ENCODE results near the gene ATG4B. TPM values are rescaled to one million over a fixed set of nuclear protein-coding genes. Genes with fewer than 3 reads are reported as not detected.
A peak's percentile ranks its signal among the peaks of the same experiment; 100 is the strongest.

The ATG4B gene
- total RNA-seq, 1 donor from 2014 or later = 117 TPM

GRCh38 chr2:241603686-241604085 lies 33.8 kb upstream of the ATG4B start:
- H3K4me1 Mint-ChIP-seq (ENCODE audit: low read depth) = peaks cover 4% of the 10 kb centered on the region
- no peak for DNase-seq (ENCODE audit: low spot score)
- H3K9me3 Mint-ChIP-seq = no peaks in the 10 kb centered on the region
- no peak overlapping the region for H3K27ac Mint-ChIP-seq
- H3K36me3 Mint-ChIP-seq (ENCODE audit: low read depth) = peaks cover 44% of the 10 kb centered on the region
- no peaks in the 10 kb centered on the region for H3K27me3 Mint-ChIP-seq (ENCODE audit: low read depth)
- intact Hi-C loops (cut with micrococcal nuclease) = no loop called here
- H3K4me3 Mint-ChIP-seq (ENCODE audit: low read depth) = no peak overlapping the region

GRCh38 chr2:241606186-241606585 lies 31.3 kb upstream of the ATG4B start:
- H3K36me3 Mint-ChIP-seq (ENCODE audit: low read depth) = peaks cover 30% of the 10 kb centered on the region
- no peaks in the 10 kb centered on the region for H3K9me3 Mint-ChIP-seq

DNA sequence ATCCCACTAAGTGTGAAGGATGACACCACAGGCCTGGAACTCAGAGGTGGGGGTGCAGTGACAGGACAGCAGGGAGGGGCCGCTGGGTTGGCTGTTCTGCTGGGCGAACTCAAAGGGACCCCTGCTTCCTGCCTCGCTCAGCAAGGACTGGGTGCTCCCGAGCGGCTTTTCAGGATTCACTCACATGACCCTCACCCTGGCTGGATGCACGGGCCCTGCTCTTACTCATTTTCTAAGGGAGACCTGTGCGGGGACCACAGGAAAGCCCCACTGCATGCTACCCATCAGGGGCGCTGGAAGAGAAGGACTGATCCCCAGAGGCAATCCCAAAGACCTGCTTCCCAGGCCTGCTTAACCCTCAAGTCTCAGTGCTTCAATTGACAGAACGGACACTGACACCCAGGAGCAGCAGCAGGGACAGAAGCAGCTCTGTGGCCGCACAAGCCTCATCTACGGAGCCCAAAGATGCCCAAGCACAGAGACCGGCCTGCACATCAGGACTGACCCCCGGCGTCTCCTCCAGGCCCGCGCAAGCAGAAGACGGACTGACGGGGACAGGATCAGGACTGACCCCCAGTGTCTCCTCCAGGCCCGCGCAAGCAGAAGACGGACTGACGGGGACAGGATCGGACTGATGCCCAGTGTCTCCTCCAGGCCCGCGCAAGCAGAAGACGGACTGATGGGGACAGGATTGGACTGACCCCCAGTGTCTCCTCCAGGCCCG lies 30.2 kb upstream of the ATG4B start:
- peaks cover 17% of the 10 kb centered on the region for H3K4me1 Mint-ChIP-seq (ENCODE audit: low read depth)
- H3K27ac Mint-ChIP-seq = no peak overlapping the region
- no peak for DNase-seq (ENCODE audit: low spot score)
- no peaks in the 10 kb centered on the region for H3K9me3 Mint-ChIP-seq
- intact Hi-C loops (cut with micrococcal nuclease) = no loop called here
- peaks cover 27% of the 10 kb centered on the region for H3K36me3 Mint-ChIP-seq (ENCODE audit: low read depth)
- H3K4me3 Mint-ChIP-seq (ENCODE audit: low read depth) = no peak overlapping the region
- H3K27me3 Mint-ChIP-seq (ENCODE audit: low read depth) = no peaks in the 10 kb centered on the region

More at GRCh38 chr2:241606186-241606585, 31.3 kb upstream of the ATG4B start:
- DNase-seq (ENCODE audit: low spot score) = no peak
- intact Hi-C loops (cut with micrococcal nuclease) = no loop called here
- Mint-ChIP-seq H3K27me3 (ENCODE audit: low read depth) (no peaks in the 10 kb centered on the region), H3K4me3 (ENCODE audit: low read depth) (no peak overlapping the region), H3K4me1 (ENCODE audit: low read depth) (peaks cover 13% of the 10 kb centered on the region), H3K27ac (no peak overlapping the region)

DNA sequence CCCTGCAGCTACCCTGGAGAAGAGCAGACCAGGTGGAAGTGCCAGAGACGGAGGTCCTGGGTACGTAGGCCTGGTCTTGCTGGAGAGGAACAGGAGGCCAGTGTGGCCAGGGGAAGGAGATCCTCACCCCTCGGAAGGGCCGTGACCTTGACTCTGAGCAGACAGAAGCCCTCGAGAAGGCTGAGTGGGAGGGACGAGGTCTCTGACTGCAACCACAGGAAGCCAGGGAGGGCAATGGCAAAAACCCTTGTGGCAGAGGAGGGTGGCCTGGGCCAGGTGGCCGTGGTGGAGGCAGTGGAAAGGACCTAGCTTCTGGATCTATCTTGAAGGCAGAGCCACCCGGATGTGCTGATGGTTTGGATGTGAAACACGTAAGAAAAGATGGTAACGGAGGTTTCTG lies 28.6 kb upstream of the ATG4B start:
- Mint-ChIP-seq H3K27ac (peak overlapping the region; percentile 18), H3K36me3 (ENCODE audit: low read depth) (peaks cover 22% of the 10 kb centered on the region), H3K4me1 (ENCODE audit: low read depth) (peaks cover 17% of the 10 kb centered on the region), H3K27me3 (ENCODE audit: low read depth) (no peaks in the 10 kb centered on the region), H3K9me3 (no peaks in the 10 kb centered on the region), H3K4me3 (ENCODE audit: low read depth) (peak overlapping the region; percentile 60)
- intact Hi-C loops (cut with micrococcal nuclease) = no loop called here
- no peak for DNase-seq (ENCODE audit: low spot score)

DNA sequence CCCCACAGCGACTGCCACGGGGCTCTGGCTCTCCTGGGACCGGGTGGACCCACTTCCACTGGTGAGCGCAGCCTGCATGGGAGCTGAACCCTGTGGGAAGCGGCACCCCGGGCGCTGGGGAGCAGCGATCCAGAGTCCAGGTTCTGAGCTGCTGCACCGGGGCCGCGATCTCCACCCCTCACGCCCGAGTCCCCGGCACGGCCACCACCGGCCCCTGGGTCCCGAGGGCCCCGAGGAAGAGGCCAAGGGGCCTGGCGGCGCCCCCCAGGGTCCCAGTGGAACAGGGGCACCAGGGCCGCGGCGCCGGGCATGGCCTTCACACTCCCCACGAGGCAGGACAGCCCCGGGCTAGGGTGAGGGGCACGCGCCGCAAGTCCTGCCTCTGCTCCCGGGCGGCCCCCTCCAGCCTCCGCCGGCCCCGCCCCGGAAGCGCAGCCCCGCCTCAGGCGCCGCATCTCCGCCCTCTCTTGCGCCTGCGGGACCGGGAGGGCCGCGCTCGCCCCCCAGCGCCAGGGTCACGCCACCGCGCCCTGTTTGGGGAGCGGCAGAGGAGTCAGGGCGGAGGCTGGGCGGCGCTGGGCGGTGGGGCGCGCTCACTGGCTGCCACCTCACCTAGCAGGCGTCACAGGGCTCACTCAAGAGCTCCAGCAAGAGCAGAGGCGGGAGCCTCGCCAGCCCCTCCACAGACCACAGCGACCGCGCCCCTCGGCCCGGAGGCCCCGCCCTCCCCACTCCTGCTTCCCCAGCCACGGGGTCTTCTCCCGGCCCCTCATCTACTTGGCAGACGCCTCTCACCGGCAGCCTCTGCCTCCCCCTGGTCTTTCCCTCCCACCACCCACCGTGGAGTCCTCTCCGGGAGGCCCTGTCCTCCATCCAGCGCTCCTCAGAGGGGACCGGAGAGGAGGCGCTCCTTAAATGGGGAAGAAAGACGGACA lies 27.4 kb upstream of the ATG4B start:
- H3K27ac Mint-ChIP-seq = peak overlapping the region; percentile 53

DNA sequence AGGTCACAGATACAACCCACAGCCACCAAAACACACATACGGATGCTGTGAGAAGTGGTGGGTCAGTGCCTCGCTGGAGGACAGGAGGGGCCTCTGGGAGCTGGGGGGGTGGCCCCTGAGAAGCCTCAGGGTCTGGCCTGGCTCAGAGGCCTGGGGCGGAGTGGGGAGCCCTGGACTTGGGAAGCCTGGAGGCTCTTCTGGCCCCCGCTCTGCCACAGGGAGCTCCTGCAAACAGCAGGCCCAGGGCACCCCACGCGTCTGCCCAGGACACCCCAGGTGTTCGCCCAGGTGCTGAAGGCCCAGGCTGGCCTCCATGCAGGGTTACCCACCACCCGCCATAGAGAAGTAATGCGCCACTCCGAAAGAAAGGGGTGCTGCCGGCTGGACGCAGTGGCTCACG lies 26.4 kb upstream of the ATG4B start:
- Mint-ChIP-seq H3K9me3 (no peaks in the 10 kb centered on the region), H3K4me3 (ENCODE audit: low read depth) (peak overlapping the region; percentile 62), H3K27ac (no peak overlapping the region), H3K27me3 (ENCODE audit: low read depth) (no peaks in the 10 kb centered on the region), H3K4me1 (ENCODE audit: low read depth) (peaks cover 17% of the 10 kb centered on the region), H3K36me3 (ENCODE audit: low read depth) (peaks cover 28% of the 10 kb centered on the region)
- DNase-seq (ENCODE audit: low spot score) = no peak
- intact Hi-C loops (cut with micrococcal nuclease) = loop anchor here (5.0 kb wide), 1 partner anchor 254 kb away; the partner anchor contains the start of gene FARP2

More for the DNA sequence above, 27.4 kb upstream of the ATG4B start:
- Mint-ChIP-seq H3K4me1 (ENCODE audit: low read depth) (peaks cover 17% of the 10 kb centered on the region), H3K9me3 (no peaks in the 10 kb centered on the region), H3K4me3 (ENCODE audit: low read depth) (peak overlapping the region; percentile 62), H3K27me3 (ENCODE audit: low read depth) (no peaks in the 10 kb centered on the region), H3K36me3 (ENCODE audit: low read depth) (peaks cover 25% of the 10 kb centered on the region)
- intact Hi-C loops (cut with micrococcal nuclease) = loop anchor here (1.0 to 5.0 kb wide), 2 partner anchors 253 to 295 kb away; partner anchors contain the start of genes FARP2, HDLBP and SEPTIN2
- peak; percentile 89 for DNase-seq (ENCODE audit: low spot score)

GRCh38 chr2:241612156-241613016 lies 25.1 kb upstream of the ATG4B start:
- Mint-ChIP-seq H3K27ac (no peak overlapping the region), H3K36me3 (ENCODE audit: low read depth) (peaks cover 26% of the 10 kb centered on the region), H3K4me1 (ENCODE audit: low read depth) (peaks cover 21% of the 10 kb centered on the region), H3K4me3 (ENCODE audit: low read depth) (no peak overlapping the region), H3K27me3 (ENCODE audit: low read depth) (no peaks in the 10 kb centered on the region), H3K9me3 (no peaks in the 10 kb centered on the region)
- DNase-seq (ENCODE audit: low spot score) = no peak
- intact Hi-C loops (cut with micrococcal nuclease) = loop anchor here (5.0 kb wide), 1 partner anchor 255 kb away; the partner anchor contains the start of gene FARP2

- H3K27ac Mint-ChIP-seq = no peak overlapping the region
- peaks cover 29% of the 10 kb centered on the region for H3K36me3 Mint-ChIP-seq (ENCODE audit: low read depth)
- intact Hi-C loops (cut with micrococcal nuclease) = loop anchor here (5.0 kb wide), 1 partner anchor 256 kb away; the partner anchor contains the start of gene FARP2
- H3K4me3 Mint-ChIP-seq (ENCODE audit: low read depth) = no peak overlapping the region
- no peaks in the 10 kb centered on the region for H3K27me3 Mint-ChIP-seq (ENCODE audit: low read depth)
- peaks cover 28% of the 10 kb centered on the region for H3K4me1 Mint-ChIP-seq (ENCODE audit: low read depth)
- no peaks in the 10 kb centered on the region for H3K9me3 Mint-ChIP-seq
- DNase-seq (ENCODE audit: low spot score) = no peak
These were observed 24.3 kb upstream of the ATG4B start for GRCh38 chr2:241613017-241613780.

GRCh38 chr2:241615041-241615440 lies 22.5 kb upstream of the ATG4B start:
- intact Hi-C loops (cut with micrococcal nuclease) = no loop called here
- Mint-ChIP-seq H3K27ac (no peak overlapping the region), H3K4me1 (ENCODE audit: low read depth) (peaks cover 31% of the 10 kb centered on the region), H3K36me3 (ENCODE audit: low read depth) (peaks cover 39% of the 10 kb centered on the region), H3K27me3 (ENCODE audit: low read depth) (no peaks in the 10 kb centered on the region), H3K9me3 (no peaks in the 10 kb centered on the region), H3K4me3 (ENCODE audit: low read depth) (no peak overlapping the region)
- DNase-seq (ENCODE audit: low spot score) = no peak

DNA sequence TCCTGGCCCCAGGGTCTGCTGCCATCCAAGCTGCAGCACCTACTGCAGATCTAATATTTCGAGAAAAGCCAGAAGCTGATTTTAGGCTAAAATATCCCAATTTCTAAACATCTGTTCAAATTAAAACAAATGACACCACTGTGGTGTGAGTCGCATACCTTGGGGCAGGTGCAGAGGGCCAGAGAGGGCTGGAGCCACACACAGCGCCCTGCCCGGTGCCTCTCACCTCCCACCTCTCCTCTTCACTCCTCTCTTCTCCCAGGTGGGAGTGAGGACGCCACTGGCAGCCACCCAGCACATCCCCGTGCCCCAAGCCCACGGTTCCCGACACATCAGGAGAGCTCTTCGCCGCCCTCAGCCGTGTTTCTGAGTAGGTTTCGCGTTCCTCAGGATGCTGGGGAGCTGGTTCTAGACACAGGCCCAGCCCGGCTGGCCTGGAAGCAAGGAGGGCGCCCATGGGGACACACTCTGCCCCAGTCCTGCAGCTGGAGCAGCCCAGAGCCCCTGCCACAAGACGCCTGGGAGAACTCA lies 21.9 kb upstream of the ATG4B start:
- no peaks in the 10 kb centered on the region for H3K27me3 Mint-ChIP-seq (ENCODE audit: low read depth)
- H3K27ac Mint-ChIP-seq = peak overlapping the region; percentile 44
- intact Hi-C loops (cut with micrococcal nuclease) = loop anchor here (2.0 kb wide), 1 partner anchor 21 kb away; the partner anchor contains the start of genes ATG4B and THAP4
- peaks cover 4% of the 10 kb centered on the region for H3K9me3 Mint-ChIP-seq
- peaks cover 30% of the 10 kb centered on the region for H3K4me1 Mint-ChIP-seq (ENCODE audit: low read depth)
- H3K36me3 Mint-ChIP-seq (ENCODE audit: low read depth) = peaks cover 45% of the 10 kb centered on the region
- H3K4me3 Mint-ChIP-seq (ENCODE audit: low read depth) = peak overlapping the region; percentile 6
- DNase-seq (ENCODE audit: low spot score) = no peak
